GM12878 (cell line): ENCODE data around the gene SLC35E1. TPM values are rescaled to one million over a fixed set of nuclear protein-coding genes. Genes with fewer than 3 reads are reported as not detected.
A peak's percentile ranks its signal among the peaks of the same experiment; 100 is the strongest.

ENCODE experiments used
- ATAC-seq: fragments of 200-7000 bp; cut with Tn5 transposase; 3 replicates; pipeline ENCODE4 v1.9.1; 2020; ENCODE audit warnings: mild to moderate bottlenecking, moderate library complexity
- BruUV-seq: library from RNA; stranded (reverse); fragments of 400-500 nt; replicated peaks from 2 replicates; lab custom pipeline; 2021; lab: Mats Ljungman, UMichigan
- CTCF ChIA-PET: fragments of 300-600 bp; sonication (Branson Sonifier 250); formaldehyde crosslinking; extraction: SDS; loops from one replicate; lab custom pipeline; 2021; ENCODE audit warnings: inconsistent platforms; lab: Yijun Ruan, JAX
- POLR2A ChIA-PET: fragments of 350-600 bp; formaldehyde crosslinking; extraction: SDS; loops from one replicate; lab custom pipeline; 2021; ENCODE audit warnings: inconsistent platforms; lab: Charles Lee
- RAD21 ChIA-PET: fragments of 300-600 bp; sonication (Branson Sonifier 250); formaldehyde crosslinking; loops from one replicate; lab custom pipeline; 2023; ENCODE audit warnings: antibody characterized with exemption; ENCODE audit not compliant: unreplicated experiment; lab: Charles Lee
- SMC1A ChIA-PET: fragments of 300-600 bp; sonication (Branson Sonifier 250); formaldehyde crosslinking; loops from one replicate; lab custom pipeline; 2023; ENCODE audit not compliant: unreplicated experiment, uncharacterized antibody; lab: Charles Lee
- DNase-seq: peaks from one replicate; pipeline ENCODE4 v3.0.0-alpha.2; 2011; ENCODE audit warnings: low read depth, low spot score
- FAIRE-seq: peaks from 3 replicates; lab custom pipeline; 2011; peaks lifted over from hg19 to GRCh38; lab: Jason Lieb, UNC
- H2AFZ ChIP-seq: 2 replicates; pipeline ENCODE4 v1.6.0; 2011; ENCODE audit warnings: low read depth, low read length, control low read depth; ENCODE audit not compliant: control insufficient read depth
- H3K27ac ChIP-seq: 2 replicates; pipeline ENCODE4 v1.5.1; 2011; ENCODE audit warnings: control low read depth; ENCODE audit not compliant: control insufficient read depth, insufficient read depth
- H3K27me3 ChIP-seq, 2 experiments: replicated peaks in 1 of 2; 2 replicates each; pipeline versions ENCODE4 v1.6.0 to v1.6.1; 2011; ENCODE audit warnings: low read length in 1 of 2; ENCODE audit not compliant: control insufficient read depth in 2 of 2, insufficient read depth in 2 of 2
- H3K36me3 ChIP-seq, 2 experiments: 2 replicates each; pipeline ENCODE4 v1.5.1; 2011; ENCODE audit warnings: low read length in 1 of 2; ENCODE audit not compliant: control insufficient read depth in 2 of 2, insufficient read depth in 2 of 2
- H3K4me1 ChIP-seq: 2 replicates; pipeline ENCODE4 v1.6.1; 2011; ENCODE audit warnings: mild to moderate bottlenecking, low read length, moderate library complexity, mixed read lengths; ENCODE audit not compliant: control insufficient read depth, insufficient read depth
- H3K4me2 ChIP-seq: 2 replicates; pipeline ENCODE4 v1.6.0; 2011; ENCODE audit warnings: control low read depth; ENCODE audit not compliant: control insufficient read depth, insufficient read depth
- H3K4me3 ChIP-seq: fragments of 200-600 bp; sonication (generic); 2 replicates; pipeline ENCODE4 v1.5.1; 2016
- H3K79me2 ChIP-seq: 2 replicates; pipeline ENCODE4 v1.6.0; 2011; ENCODE audit warnings: low read length; ENCODE audit not compliant: control insufficient read depth, insufficient read depth
- H3K9ac ChIP-seq: 2 replicates; pipeline ENCODE4 v1.8.0; 2011; ENCODE audit warnings: low read length, control low read depth, mixed read lengths; ENCODE audit not compliant: control insufficient read depth, insufficient read depth
- H3K9me3 ChIP-seq: replicated peaks from 3 replicates; pipeline ENCODE4 v1.5.1; 2011; ENCODE audit warnings: mild to moderate bottlenecking, low read length; ENCODE audit not compliant: control insufficient read depth, insufficient read depth
- H4K20me1 ChIP-seq: 2 replicates; pipeline ENCODE4 v1.6.0; 2011; ENCODE audit not compliant: control insufficient read depth, insufficient read depth
- BCL3 ChIP-seq: IDR thresholded peaks from 2 replicates; pipeline ENCODE4 v1.6.1; 2011; ENCODE audit warnings: borderline replicate concordance, low read depth, mild to moderate bottlenecking, moderate library complexity, low read length; ENCODE audit not compliant: insufficient read depth, poor library complexity, severe bottlenecking
- BHLHE40 ChIP-seq, 2 experiments: fragments of 450-650 bp in 1 of 2; IDR thresholded peaks; 2 replicates each; pipeline ENCODE4 v1.6.1; 2011 to 2017; ENCODE audit warnings: low read depth in 2 of 2, borderline replicate concordance in 1 of 2, improper control_type of control experiment in 1 of 2, low read length in 1 of 2, mild to moderate bottlenecking in 1 of 2
- CHD4 ChIP-seq: fragments of 200-600 bp; sonication (generic); IDR thresholded peaks from 2 replicates; pipeline ENCODE4 v1.6.1; 2016; ENCODE audit warnings: mild to moderate bottlenecking
- CUX1 ChIP-seq: IDR thresholded peaks from 2 replicates; pipeline ENCODE4 v1.6.1; 2012; ENCODE audit warnings: improper control_type of control experiment, low read depth, low read length; ENCODE audit not compliant: insufficient replicate concordance
- MEF2B ChIP-seq: fragments of 450-650 bp; IDR thresholded peaks from 2 replicates; pipeline ENCODE4 v1.6.1; 2018; ENCODE audit warnings: mild to moderate bottlenecking, moderate library complexity; ENCODE audit not compliant: partially characterized antibody, poor library complexity, severe bottlenecking
- ZNF687 ChIP-seq: fragments of 450-650 bp; IDR thresholded peaks from 2 replicates; pipeline ENCODE4 v1.6.1; 2017; ENCODE audit warnings: mild to moderate bottlenecking, moderate library complexity
- WGBS: methylation state at CpG from one replicate; pipeline ENCODE4 v1.1.6; 2016; ENCODE audit warnings: low lambda C conversion rate; ENCODE audit not compliant: insufficient replicate concordance, insufficient coverage; ENCODE audit errors: missing lambda C conversion rate; 5-methylcytosine and 5-hydroxymethylcytosine counted together
- in situ Hi-C: fragments of 300-500 bp; cut with MboI; formaldehyde crosslinking; loops from 9 replicates; pipeline ENCODE4 v1.14.3; 2018; ENCODE audit warnings: mixed read lengths
- intact Hi-C: fragments of 100-400 bp; cut with micrococcal nuclease; formaldehyde crosslinking; loops from one replicate; pipeline ENCODE4 v1.14.2; 2022; ENCODE audit not compliant: unreplicated experiment
- polyA plus RNA-seq, 11 experiments: library from polyadenylated mRNA; depleted of rRNA in 4 of 11; unstranded in 6 of 11; stranded (reverse) in 5 of 11; fragments of >200 nt; fragmentation: Nextera tagmentation in 4 of 11; fragmentation: Illumina TruSeq in 1 of 11; extraction: Ambion mirVana in 4 of 11; extraction: Trizol in 1 of 11; gene quantifications; 1 replicate in 1 of 11; 2 replicates in 10 of 11; pipeline versions ENCODE4 v1.2.1 to v1.2.3, GENCODE V29; 2011 to 2016; ENCODE audit warnings: inconsistent platforms in 2 of 11, missing spikeins in 2 of 11, low read depth in 1 of 11
- total RNA-seq, 4 experiments: library from RNA; depleted of rRNA in 3 of 4; stranded (reverse); fragments of >200 nt in 3 of 4; fragmentation: Illumina TruSeq in 1 of 4; extraction: Trizol in 1 of 4; gene quantifications; 2 replicates each; pipeline versions ENCODE4 v1.2.1 to v1.2.3, GENCODE V29; 2013 to 2021

The SLC35E1 gene
- total and polyA plus RNA-seq, 10 of the 15 experiments (the other 5 are each of a cell fraction or from before 2014, with no cell fraction given) = 11.3 to 37.7 (median 22.1) TPM

GRCh38 chr19:16581145-16581970, 9.1 kb upstream of the SLC35E1 start:
- Histone ChIP-seq H3K4me2 (no peak overlapping the region; the same call in 1 of the 2 replicates), H4K20me1 (no peaks in the 10 kb centered on the region; the same call in 1 of the 2 replicates), H3K4me3 (no peak overlapping the region), H3K79me2 (peaks cover 94% of the 10 kb centered on the region), H2AFZ (no peak overlapping the region), H3K9ac (no peak overlapping the region), H3K9me3 (no peaks in the 10 kb centered on the region), H3K36me3 (peaks cover 25 to 29% of the 10 kb centered on the region in 2 experiments), H3K27ac (peak overlapping the region; percentile 50), H3K4me1 (peaks cover 40% of the 10 kb centered on the region), H3K27me3 (no peaks in the 10 kb centered on the region)
- SMC1A ChIA-PET = interaction anchor here (0.6 to 1.6 kb wide), 3 partner anchors 7 to 81 kb away, joined by 3 to 4 read pairs (median 3); partner anchors contain the start of gene SLC35E1
- no TSS peak for BruUV-seq
- RAD21 ChIA-PET = interaction anchor here (1.0 to 1.6 kb wide), 3 partner anchors 9 to 137 kb away, joined by 3 to 5 read pairs (median 4); partner anchors contain the start of gene SLC35E1
- FAIRE-seq (no peak), DNase-seq (no peak), ATAC-seq (no peak)
- in situ Hi-C loops = loop anchor here (25.0 kb wide), 1 partner anchor 1994 kb away; the partner anchor contains the start of gene CLEC17A
- 37% methylated on average over 12 of the region's 12 CpGs for WGBS
- intact Hi-C loops = no loop called here
- CTCF ChIA-PET = interaction anchor here (1.2 to 1.7 kb wide), 3 partner anchors 12 to 44 kb away, joined by 3 to 6 read pairs (median 3); no protein-coding TSS in a partner anchor
- POLR2A ChIA-PET = interaction anchor here (0.6 to 1.3 kb wide), 6 partner anchors 9 to 543 kb away, joined by 3 to 6 read pairs (median 4); partner anchors contain the start of gene SLC35E1
- TF ChIP-seq CHD4 (no peak), ZNF687 (peak; percentile 57; the same call in 1 of the 2 replicates), BCL3 (no peak), MEF2B (peak; percentile 93), CUX1 (peak; percentile 60), BHLHE40 (IDR thresholded peaks at IDR 0.05; ENCODE audit: borderline replicate concordance in 1 of 2, low read depth in 2 of 2, low read length in 1 of 2) (peak; percentile 28 to 38; a peak in 1 of 4 replicates)
